HG03159 (cell line): ENCODE data around the gene MTFR1L.

ENCODE experiments used
- ATAC-seq: cut with Tn5 transposase; IDR thresholded peaks from one replicate; pipeline ENCODE4 v1.9.1; 2021; ENCODE audit warnings: mild to moderate bottlenecking, moderate library complexity; ENCODE audit not compliant: unreplicated experiment

Gene MTFR1L

GRCh38 chr1:25787760-25788166, 32.0 kb upstream of the MTFR1L start:
- ATAC-seq, result no peak

DNA sequence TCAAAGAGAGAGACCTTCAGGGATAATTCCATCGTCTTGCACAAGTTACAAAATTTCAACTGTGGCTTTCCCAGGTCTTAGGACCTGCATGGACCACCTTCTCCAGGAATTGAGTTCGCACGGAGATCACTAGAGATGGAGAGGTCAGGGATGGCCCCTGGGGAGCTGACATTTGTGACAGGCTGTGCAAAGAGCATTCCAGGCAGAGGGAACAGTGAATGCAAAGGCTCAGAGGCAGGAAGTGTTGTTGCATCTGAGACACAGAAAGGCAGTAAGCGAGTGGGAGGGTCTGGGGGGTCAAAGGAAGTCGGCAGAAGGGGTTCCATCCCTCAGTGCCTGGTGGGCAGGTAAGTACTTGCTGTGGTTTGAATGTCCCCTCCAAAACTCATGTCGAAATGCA, 29.3 kb upstream of the MTFR1L start:
- no peak for ATAC-seq

GRCh38 chr1:25792115-25792514, 27.6 kb upstream of the MTFR1L start:
- no peak for ATAC-seq

GRCh38 chr1:25793585-25794170, 26.1 kb upstream of the MTFR1L start:
- no peak for ATAC-seq

GRCh38 chr1:25794325-25794724, 25.4 kb upstream of the MTFR1L start:
- no peak for ATAC-seq

- ATAC-seq, result no peak
These were observed 24.5 kb upstream of the MTFR1L start for GRCh38 chr1:25795211-25795610.

DNA sequence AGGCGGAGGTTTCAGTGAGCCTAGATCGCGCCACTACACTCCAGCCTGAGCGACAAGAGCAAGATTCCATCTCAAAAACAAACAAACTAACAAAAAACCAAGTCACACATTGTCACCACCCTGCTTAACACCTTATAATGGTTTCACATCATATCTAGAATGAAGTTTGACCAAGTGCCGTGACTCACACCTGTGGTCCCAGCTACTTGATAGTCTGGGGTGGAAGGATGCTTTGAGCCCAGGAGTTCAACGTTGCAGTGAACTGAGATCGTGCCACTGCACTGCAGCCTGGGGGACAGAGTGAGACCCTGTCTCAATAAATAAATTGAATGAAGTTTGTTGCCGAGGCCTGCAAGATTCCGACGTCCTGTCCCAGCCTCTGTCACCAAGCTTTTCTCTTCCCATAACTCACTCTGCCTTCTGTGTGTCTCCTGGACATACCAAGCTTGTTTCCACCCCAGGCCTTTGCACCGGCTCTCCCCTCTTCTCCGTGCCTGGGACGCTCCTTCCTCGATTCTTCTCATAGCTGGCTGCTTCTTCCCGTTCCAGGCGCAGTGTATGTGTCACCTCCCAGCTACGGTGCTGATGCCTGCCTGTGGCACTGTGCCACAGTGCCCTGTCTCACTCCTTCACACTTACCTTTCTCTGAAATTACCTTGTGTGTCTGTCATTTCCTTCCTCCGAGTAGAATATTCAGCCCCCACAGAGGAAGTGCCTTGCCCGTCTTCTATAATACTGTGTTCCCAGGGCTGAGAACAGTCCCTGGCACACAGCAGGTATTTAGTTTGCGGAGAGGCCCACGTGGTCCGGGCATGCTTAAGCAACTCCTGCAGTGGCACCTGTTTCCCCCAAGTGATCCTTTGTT, 23.6 kb upstream of the MTFR1L start:
- no peak for ATAC-seq

GRCh38 chr1:25796811-25797458, 22.8 kb upstream of the MTFR1L start:
- ATAC-seq, result no peak

DNA sequence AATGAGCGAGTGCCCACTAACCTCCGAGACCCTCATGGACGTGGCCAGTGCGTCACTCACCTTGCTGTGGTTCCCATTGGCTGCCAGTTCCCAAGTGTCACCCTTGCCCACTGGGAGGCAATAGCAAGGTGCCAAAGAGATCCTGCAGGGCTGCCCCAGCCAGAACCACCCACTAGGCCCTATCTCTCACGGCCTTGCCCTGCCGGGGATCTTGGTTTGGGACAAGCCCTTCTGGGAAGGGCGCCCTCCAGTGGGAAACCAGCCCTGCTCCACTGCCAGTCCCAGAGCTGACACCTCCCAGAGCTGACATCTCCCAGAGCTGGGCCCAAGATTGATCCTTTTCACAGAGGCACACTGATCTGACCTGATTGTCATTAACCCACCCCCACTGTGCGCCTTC, 21.8 kb upstream of the MTFR1L start:
- no peak for ATAC-seq

DNA sequence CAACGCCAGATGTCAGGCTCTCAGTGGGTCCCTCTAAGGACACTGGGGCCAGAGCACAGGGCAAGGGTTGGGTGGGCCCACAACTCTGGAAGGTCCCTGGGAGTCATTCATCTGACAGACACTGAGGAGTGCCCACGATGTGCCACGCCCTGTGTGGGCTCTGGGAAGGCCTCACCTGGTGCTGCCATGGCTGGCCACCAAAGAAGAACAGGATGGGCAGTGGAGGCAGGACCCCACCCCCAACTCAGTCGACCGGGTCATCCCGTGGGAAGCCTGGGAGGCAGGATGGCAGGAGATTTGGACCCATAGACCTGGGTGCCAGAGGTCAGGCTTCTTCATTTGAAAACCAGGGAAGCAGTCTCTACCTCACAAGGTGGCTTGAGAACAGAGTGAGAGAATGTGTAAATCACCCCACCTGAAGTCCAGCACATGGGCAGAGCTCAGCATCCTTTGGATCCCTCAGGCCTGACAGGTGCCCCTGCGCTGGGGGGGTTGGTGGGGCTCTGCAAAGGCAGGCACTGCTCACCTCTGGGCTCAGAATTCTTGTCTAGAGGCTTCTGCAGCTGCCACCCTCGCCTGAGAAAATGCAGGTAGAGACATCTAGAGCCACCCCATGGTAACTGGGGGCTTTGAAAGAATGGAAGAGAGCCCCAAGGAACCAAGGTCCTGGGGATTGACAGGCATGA, 20.9 kb upstream of the MTFR1L start:
- no peak for ATAC-seq

DNA sequence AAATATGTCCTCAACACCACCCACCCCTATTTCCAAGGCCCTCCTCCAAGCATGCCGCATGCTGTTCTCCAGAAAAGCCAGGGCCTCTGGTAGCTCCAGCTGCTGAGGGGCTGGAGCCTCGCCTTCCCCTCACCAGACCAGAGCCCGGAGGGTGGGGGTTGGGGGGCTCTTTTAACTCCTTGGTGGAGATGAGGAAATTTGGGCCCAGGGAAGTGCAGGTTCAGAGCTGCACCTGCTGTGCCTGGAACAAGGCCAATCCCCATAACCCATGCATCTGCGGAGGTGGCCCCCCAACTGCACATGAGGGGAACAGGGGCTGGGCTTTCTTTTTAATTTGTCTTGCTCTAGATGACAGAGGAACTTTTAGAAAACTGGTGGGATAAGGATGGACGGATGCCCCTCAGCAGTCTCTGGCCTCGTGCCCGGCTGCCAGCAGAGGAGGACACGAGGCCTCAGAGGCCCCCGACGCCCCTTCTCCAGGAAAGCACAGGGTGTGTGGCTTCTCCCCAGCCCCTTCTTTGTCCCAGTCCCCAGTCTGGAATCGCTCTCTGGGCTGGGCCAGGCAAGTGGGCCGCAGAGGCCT, 20.3 kb upstream of the MTFR1L start:
- no peak for ATAC-seq

- ATAC-seq, result no peak
These were observed 19.6 kb upstream of the MTFR1L start, which contains the start of gene SELENON for GRCh38 chr1:25799935-25800702. Gene SELENON (plus strand): TSS chr1:25800193. CDS start chr1:25800231, 38 bp downstream.

- no peak for ATAC-seq
These were observed 18.9 kb upstream of the MTFR1L start for GRCh38 chr1:25800703-25801377.

- ATAC-seq, result no peak
These were observed 16.8 kb upstream of the MTFR1L start for GRCh38 chr1:25802915-25803314.

DNA sequence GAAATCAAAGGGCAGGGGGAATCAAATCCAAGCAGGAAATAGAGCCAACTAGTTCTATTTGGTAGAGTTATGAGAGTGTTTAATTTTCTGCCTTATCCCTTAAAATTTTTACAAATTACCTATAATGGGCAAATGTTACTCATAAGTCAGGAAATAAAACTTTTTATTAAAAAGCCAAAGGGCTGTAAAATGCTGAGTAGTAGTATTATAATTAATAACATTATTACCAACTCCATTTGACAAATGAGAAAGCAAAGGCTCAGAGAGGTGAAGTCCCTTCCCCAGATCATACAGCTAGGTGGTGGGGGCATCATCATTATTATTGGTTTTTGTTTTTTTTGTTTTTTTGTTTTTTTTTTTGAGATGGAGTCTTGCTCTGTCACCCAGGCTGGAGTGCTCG, 16.4 kb upstream of the MTFR1L start:
- no peak for ATAC-seq

GRCh38 chr1:25804244-25804963, 15.3 kb upstream of the MTFR1L start:
- ATAC-seq, result no peak

GRCh38 chr1:25804964-25805862, 14.5 kb upstream of the MTFR1L start:
- no peak for ATAC-seq

DNA sequence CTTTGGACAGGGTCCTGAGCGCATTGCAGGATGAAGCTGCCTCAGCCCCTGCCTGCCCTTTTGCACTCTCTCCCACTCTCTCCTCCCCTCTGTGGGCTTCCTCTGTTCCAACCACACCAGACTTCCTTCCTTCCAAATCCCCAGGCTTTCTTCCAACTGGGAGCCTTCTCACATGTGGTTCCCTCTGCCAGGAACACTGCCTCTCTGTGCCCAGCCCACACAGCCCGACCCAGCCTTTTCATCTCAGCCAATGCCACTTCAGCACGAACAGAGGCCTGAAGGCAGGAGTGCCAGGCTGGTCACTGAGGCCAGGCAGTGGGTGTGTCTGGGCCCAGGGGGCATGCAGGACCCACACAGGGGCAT, 13.9 kb upstream of the MTFR1L start:
- ATAC-seq, result no peak
